Peyer's patch (tissue), 4 donors: ENCODE data around the gene CTNNA1. TPM values are rescaled to one million over a fixed set of nuclear protein-coding genes. Genes with fewer than 3 reads are reported as not detected.
"Not testable (repeated sequence)": the region's sequence is repeated elsewhere in the genome, so short reads cannot be mapped to it uniquely, and the experiment has no call there.

Experiments used
- DNase-seq, 3 donors: peaks; one replicate each; pipeline ENCODE4 v3.0.0-alpha.2; 2017 to 2019
- H3K27ac ChIP-seq, 4 donors: fragments of 200-600 bp; sonication (generic); one replicate each; pipeline ENCODE4 v1.5.1; 2016 to 2019
- H3K27me3 ChIP-seq, 2 donors: fragments of 200-600 bp; sonication (generic); one replicate each; pipeline ENCODE4 v1.5.1; 2019
- H3K36me3 ChIP-seq, 3 donors: fragments of 200-600 bp; sonication (generic); one replicate each; pipeline ENCODE4 v1.5.1; 2016 to 2019
- H3K4me1 ChIP-seq, 4 donors: fragments of 200-600 bp; sonication (generic); one replicate each; pipeline ENCODE4 v1.5.1; 2016 to 2019
- H3K4me3 ChIP-seq, 4 donors: fragments of 200-600 bp; sonication (generic); 1 replicate in 3 of 4; 2 replicates in 1 of 4; pipeline ENCODE4 v1.5.1; 2016 to 2019; ENCODE audit warnings: mild to moderate bottlenecking in 1 of 4
- H3K9me3 ChIP-seq, 4 donors: fragments of 200-600 bp; sonication (generic); one replicate each; pipeline ENCODE4 v1.5.1; 2016 to 2019; ENCODE audit warnings: mild to moderate bottlenecking in 1 of 4
- CTCF ChIP-seq, 6 experiments: fragments of 450-650 bp in 4 of 6; fragments of 200-600 bp in 2 of 6; sonication (generic) in 1 of 6; IDR thresholded peaks; one replicate each; pipeline ENCODE4 v1.5.1; 2017 to 2019; ENCODE audit warnings: antibody characterized with exemption in 6 of 6, mild to moderate bottlenecking in 3 of 6, moderate library complexity in 1 of 6
- POLR2A ChIP-seq, 2 donors: fragments of 450-650 bp; IDR thresholded peaks; one replicate each; pipeline ENCODE4 v1.5.1; 2017; ENCODE audit warnings: antibody characterized with exemption in 2 of 2, mild to moderate bottlenecking in 2 of 2, moderate library complexity in 2 of 2
- total RNA-seq, 4 donors: library from RNA; depleted of rRNA; stranded (reverse); fragments of >200 nt; gene quantifications; one replicate each; pipeline ENCODE4 v1.1.0, GENCODE V29; 2016

Gene CTNNA1
- total RNA-seq, 4 donors from 2014 or later: 351 to 516 (median 369) TPM

GRCh38 chr5:138725818-138726416, 27.3 kb upstream of the CTNNA1 start:
- H3K27ac ChIP-seq: peak overlapping the region in 2 of 4 donors; percentile 16 to 74
- H3K27me3 ChIP-seq: no peaks in the 10 kb centered on the region
- H3K36me3 ChIP-seq: no peaks in the 10 kb centered on the region
- H3K4me3 ChIP-seq: no peak overlapping the region
- peaks cover 0 to 13% (median 0%) of the 10 kb centered on the region in 4 donors for H3K4me1 ChIP-seq
- H3K9me3 ChIP-seq: no peaks in the 10 kb centered on the region
- DNase-seq: peak in 2 of 3 donors; percentile 54 to 71
- no peak for TF ChIP-seq POLR2A (IDR thresholded peaks at IDR 0.05)
- TF ChIP-seq CTCF (IDR thresholded peaks at IDR 0.05): no peak

GRCh38 chr5:138726848-138727247, 26.4 kb upstream of the CTNNA1 start:
- no peaks in the 10 kb centered on the region for H3K36me3 ChIP-seq
- peaks cover 0 to 13% (median 0%) of the 10 kb centered on the region in 4 donors for H3K4me1 ChIP-seq
- TF ChIP-seq POLR2A (IDR thresholded peaks at IDR 0.05) (no peak), CTCF (IDR thresholded peaks at IDR 0.05) (no peak)
- no peaks in the 10 kb centered on the region for H3K27me3 ChIP-seq
- H3K9me3 ChIP-seq: no peaks in the 10 kb centered on the region
- DNase-seq: no peak
- H3K27ac ChIP-seq: no peak overlapping the region
- H3K4me3 ChIP-seq: no peak overlapping the region

GRCh38 chr5:138730496-138730895, 22.7 kb upstream of the CTNNA1 start:
- not testable (repeated sequence) for H3K27me3 ChIP-seq, H3K9me3 ChIP-seq, DNase-seq, H3K4me1 ChIP-seq, H3K27ac ChIP-seq, H3K4me3 ChIP-seq, H3K36me3 ChIP-seq

- TF ChIP-seq POLR2A (IDR thresholded peaks at IDR 0.05): no peak
- no peak for DNase-seq
Observed at GRCh38 chr5:138732466-138732865, 20.8 kb upstream of the CTNNA1 start.

GRCh38 chr5:138732933-138733332, 20.3 kb upstream of the CTNNA1 start:
- no peak overlapping the region for H3K27ac ChIP-seq
- H3K4me1 ChIP-seq: no peaks in the 10 kb centered on the region
- H3K27me3 ChIP-seq: no peaks in the 10 kb centered on the region
- H3K36me3 ChIP-seq: no peaks in the 10 kb centered on the region
- no peak for DNase-seq
- H3K4me3 ChIP-seq: no peak overlapping the region
- H3K9me3 ChIP-seq: no peaks in the 10 kb centered on the region
- no peak for TF ChIP-seq POLR2A (IDR thresholded peaks at IDR 0.05)
- TF ChIP-seq CTCF (IDR thresholded peaks at IDR 0.05): no peak

More at GRCh38 chr5:138732466-138732865, 20.8 kb upstream of the CTNNA1 start:
- Histone ChIP-seq H3K9me3 (no peaks in the 10 kb centered on the region), H3K4me3 (no peak overlapping the region), H3K27ac (no peak overlapping the region), H3K36me3 (no peaks in the 10 kb centered on the region), H3K27me3 (no peaks in the 10 kb centered on the region), H3K4me1 (no peaks in the 10 kb centered on the region)

- no peak for DNase-seq
- H3K27ac ChIP-seq: no peak overlapping the region
- H3K27me3 ChIP-seq: no peaks in the 10 kb centered on the region
- H3K9me3 ChIP-seq: no peaks in the 10 kb centered on the region
- no peaks in the 10 kb centered on the region for H3K36me3 ChIP-seq
- H3K4me3 ChIP-seq: no peak overlapping the region
- TF ChIP-seq POLR2A (IDR thresholded peaks at IDR 0.05): no peak
- no peak for TF ChIP-seq CTCF (IDR thresholded peaks at IDR 0.05)
- no peaks in the 10 kb centered on the region for H3K4me1 ChIP-seq
Observed at GRCh38 chr5:138733509-138733908, 19.7 kb upstream of the CTNNA1 start.

GRCh38 chr5:138736293-138736692, 16.9 kb upstream of the CTNNA1 start:
- TF ChIP-seq CTCF (IDR thresholded peaks at IDR 0.05) (no peak), POLR2A (IDR thresholded peaks at IDR 0.05) (no peak)
- Histone ChIP-seq H3K27ac (no peak overlapping the region), H3K4me1 (no peaks in the 10 kb centered on the region), H3K9me3 (no peaks in the 10 kb centered on the region), H3K27me3 (no peaks in the 10 kb centered on the region), H3K4me3 (no peak overlapping the region), H3K36me3 (no peaks in the 10 kb centered on the region)
- DNase-seq: no peak
